ENCODE results near the gene SLC39A11.

- TF ChIP-seq CTCF (IDR thresholded peaks at IDR 0.05) (no peak), POLR2A (IDR thresholded peaks at IDR 0.05) (no peak)
Measured at GRCh38 chr17:72705905-72706395, 386.5 kb downstream of the SLC39A11 start.

Data from body of pancreas (tissue), 4 donors.